HEK293T (cell line): ENCODE measurements around the gene SP100.

ENCODE experiments used
- ARNT ChIP-seq: fragments of 450-650 bp; IDR thresholded peaks from 2 replicates; pipeline ENCODE4 v1.6.1; 2017; ENCODE audit warnings: mild to moderate bottlenecking
- BHLHE40 ChIP-seq: fragments of 450-650 bp; IDR thresholded peaks from 2 replicates; pipeline ENCODE4 v1.6.1; 2016; ENCODE audit warnings: mild to moderate bottlenecking, moderate library complexity, borderline replicate concordance
- FOXA1 ChIP-seq: fragments of 450-650 bp; IDR thresholded peaks from 2 replicates; pipeline ENCODE4 v1.6.1; 2016; ENCODE audit warnings: mild to moderate bottlenecking
- FOXK2 ChIP-seq: fragments of 450-650 bp; IDR thresholded peaks from 2 replicates; pipeline ENCODE4 v1.6.1; 2016; ENCODE audit warnings: mild to moderate bottlenecking
- FOXM1 ChIP-seq: fragments of 450-650 bp; IDR thresholded peaks from 2 replicates; pipeline ENCODE4 v1.6.1; 2017; ENCODE audit warnings: mild to moderate bottlenecking, borderline replicate concordance
- HDGF ChIP-seq: fragments of 450-650 bp; IDR thresholded peaks from 2 replicates; pipeline ENCODE4 v1.6.1; 2017; ENCODE audit warnings: antibody characterized with exemption, borderline replicate concordance
- L3MBTL2 ChIP-seq: fragments of 450-650 bp; conservative IDR thresholded peaks from 2 replicates; pipeline ENCODE4 v1.6.1; 2016; ENCODE audit warnings: mild to moderate bottlenecking
- NFRKB ChIP-seq: fragments of 450-650 bp; IDR thresholded peaks from 2 replicates; pipeline ENCODE4 v1.6.1; 2016; ENCODE audit warnings: mild to moderate bottlenecking, moderate library complexity
- SP1 ChIP-seq: fragments of 450-650 bp; IDR thresholded peaks from 2 replicates; pipeline ENCODE4 v1.6.1; 2017
- SUZ12 ChIP-seq: fragments of 450-650 bp; IDR thresholded peaks from 2 replicates; pipeline ENCODE4 v1.6.1; 2016; ENCODE audit warnings: mild to moderate bottlenecking
- TARDBP ChIP-seq: fragments of 450-650 bp; IDR thresholded peaks from 2 replicates; pipeline ENCODE4 v1.6.1; 2016
- ZNF384 ChIP-seq: fragments of 450-650 bp; IDR thresholded peaks from 2 replicates; pipeline ENCODE4 v1.6.1; 2016
- TF ChIP-seq, protein P1 (sequence below): fragments of 450-650 bp; IDR thresholded peaks from 2 replicates; pipeline ENCODE4 v1.6.1; 2016

DNA sequence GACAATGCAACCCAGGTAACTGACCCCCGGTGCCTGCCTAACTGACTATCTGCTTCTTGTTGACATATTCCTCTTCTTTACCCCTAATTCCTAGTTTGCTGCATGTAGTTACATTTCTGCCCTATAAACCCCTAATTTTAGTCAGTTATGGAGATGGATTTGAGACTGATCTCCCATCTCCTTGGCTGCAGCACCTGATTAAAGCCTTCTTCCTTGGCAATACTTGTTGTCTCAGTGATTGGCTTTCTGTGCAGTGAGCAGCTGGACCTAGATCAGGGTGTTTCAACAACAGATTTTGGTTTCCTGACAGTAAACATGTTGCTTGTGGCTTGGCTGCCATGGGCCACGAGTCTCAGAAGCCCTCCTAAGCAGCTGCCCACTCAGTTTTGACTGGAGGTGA lies 105.4 kb downstream of the SP100 start:
- TF ChIP-seq SP1 (no peak), BHLHE40 (no peak), ZNF384 (no peak), HDGF (no peak), FOXK2 (no peak), FOXM1 (no peak), NFRKB (no peak), SUZ12 (no peak), FOXA1 (no peak), TARDBP (no peak), L3MBTL2 (no peak), ARNT (no peak)
- TF ChIP-seq, protein P1, sequence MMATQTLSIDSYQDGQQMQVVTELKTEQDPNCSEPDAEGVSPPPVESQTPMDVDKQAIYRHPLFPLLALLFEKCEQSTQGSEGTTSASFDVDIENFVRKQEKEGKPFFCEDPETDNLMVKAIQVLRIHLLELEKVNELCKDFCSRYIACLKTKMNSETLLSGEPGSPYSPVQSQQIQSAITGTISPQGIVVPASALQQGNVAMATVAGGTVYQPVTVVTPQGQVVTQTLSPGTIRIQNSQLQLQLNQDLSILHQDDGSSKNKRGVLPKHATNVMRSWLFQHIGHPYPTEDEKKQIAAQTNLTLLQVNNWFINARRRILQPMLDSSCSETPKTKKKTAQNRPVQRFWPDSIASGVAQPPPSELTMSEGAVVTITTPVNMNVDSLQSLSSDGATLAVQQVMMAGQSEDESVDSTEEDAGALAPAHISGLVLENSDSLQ: no peak
